ENCODE measurements around the gene RAB22A. TPM values are rescaled to one million over a fixed set of nuclear protein-coding genes. Genes with fewer than 3 reads are reported as not detected.

RAB22A gene
- total and polyA plus RNA-seq, 2 donors (not counting 3 experiments of a cell fraction or from before 2014, with no cell fraction given) = 8.6 to 16.3 TPM

DNA sequence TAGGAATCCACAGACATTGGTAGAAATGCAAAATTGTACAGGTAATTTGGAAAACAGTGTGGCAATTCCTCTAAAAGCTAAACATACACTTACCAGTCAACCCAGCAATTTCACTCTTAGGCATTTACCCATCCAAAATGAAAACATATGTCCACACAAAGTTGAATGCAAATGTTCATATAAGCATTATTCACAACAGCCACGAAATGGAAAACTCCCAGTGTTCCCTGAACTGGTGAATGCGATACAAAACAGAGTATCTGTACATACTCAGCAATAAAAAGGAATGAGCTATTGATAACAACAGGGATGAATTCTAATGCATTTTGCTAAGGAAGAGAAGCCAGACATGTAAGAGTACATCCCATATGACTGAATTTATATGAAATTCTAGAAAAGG is 32.4 kb upstream of the RAB22A start:
- Histone ChIP-seq H3K9ac (replicated peaks; ENCODE audit: extremely low read depth, insufficient read depth, low read length) (no peak overlapping the region), H3K36me3 (ENCODE audit: control insufficient read depth in 2 of 2, extremely low read depth in 1 of 2, insufficient read depth in 2 of 2, low read length in 2 of 2) (no peaks in the 10 kb centered on the region), H3K4me3 (replicated peaks in 1 of 3; ENCODE audit: insufficient read depth in 1 of 3, low read depth in 1 of 3, low read length in 3 of 3) (no peak overlapping the region), H4K20me1 (replicated peaks; ENCODE audit: control insufficient read depth, extremely low read depth, insufficient read depth, low read length) (no peaks in the 10 kb centered on the region), H3K79me2 (ENCODE audit: control insufficient read depth, insufficient read depth, low read length) (peaks cover 15% of the 10 kb centered on the region), H3K9me1 (replicated peaks; ENCODE audit: control insufficient read depth, extremely low read depth, insufficient read depth, low read length) (no peaks in the 10 kb centered on the region), H3K27me3 (ENCODE audit: control insufficient read depth in 2 of 2, insufficient read depth in 2 of 2, low read length in 2 of 2) (no peaks in the 10 kb centered on the region), H3K27ac (ENCODE audit: insufficient read depth, low read depth, low read length) (no peak overlapping the region), H3K4me1 (ENCODE audit: control insufficient read depth, extremely low read depth, insufficient read depth, low read length) (no peaks in the 10 kb centered on the region), H3K9me3 (replicated peaks; ENCODE audit: control insufficient read depth, insufficient read depth, low read length) (no peaks in the 10 kb centered on the region), H3K4me2 (ENCODE audit: insufficient read depth, low read length) (no peak overlapping the region), H2AFZ (ENCODE audit: low read depth, low read length) (no peak overlapping the region)
- FAIRE-seq (no peak), DNase-seq (ENCODE audit: low read depth, low spot score) (no peak)
- CTCF ChIA-PET = interaction anchor here (1.1 kb wide), 1 partner anchor 12 kb away, joined by 3 read pairs; no protein-coding TSS in a partner anchor
- POLR2A ChIA-PET = no interaction called here
- no peak for TF ChIP-seq POLR2AphosphoS5 (IDR thresholded peaks at IDR 0.05; ENCODE audit: insufficient read depth, low read depth, low read length)
- no peak for TF ChIP-seq FOS (IDR thresholded peaks at IDR 0.05; ENCODE audit: borderline replicate concordance, insufficient read depth, low read length)
- TF ChIP-seq, protein P1, sequence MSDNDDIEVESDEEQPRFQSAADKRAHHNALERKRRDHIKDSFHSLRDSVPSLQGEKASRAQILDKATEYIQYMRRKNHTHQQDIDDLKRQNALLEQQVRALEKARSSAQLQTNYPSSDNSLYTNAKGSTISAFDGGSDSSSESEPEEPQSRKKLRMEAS (IDR thresholded peaks at IDR 0.05; ENCODE audit: insufficient read depth, insufficient read length) = no peak
- TF ChIP-seq JUN (IDR thresholded peaks at IDR 0.05; ENCODE audit: borderline replicate concordance, insufficient read depth, insufficient read length, low read depth) = no peak
- TF ChIP-seq EZH2 (IDR thresholded peaks at IDR 0.05; ENCODE audit: borderline replicate concordance, low read depth, low read length, severe bottlenecking) = no peak
- no peak for TF ChIP-seq POLR2A (IDR thresholded peaks at IDR 0.05; ENCODE audit: low read depth, low read length)
- TF ChIP-seq, protein P2, sequence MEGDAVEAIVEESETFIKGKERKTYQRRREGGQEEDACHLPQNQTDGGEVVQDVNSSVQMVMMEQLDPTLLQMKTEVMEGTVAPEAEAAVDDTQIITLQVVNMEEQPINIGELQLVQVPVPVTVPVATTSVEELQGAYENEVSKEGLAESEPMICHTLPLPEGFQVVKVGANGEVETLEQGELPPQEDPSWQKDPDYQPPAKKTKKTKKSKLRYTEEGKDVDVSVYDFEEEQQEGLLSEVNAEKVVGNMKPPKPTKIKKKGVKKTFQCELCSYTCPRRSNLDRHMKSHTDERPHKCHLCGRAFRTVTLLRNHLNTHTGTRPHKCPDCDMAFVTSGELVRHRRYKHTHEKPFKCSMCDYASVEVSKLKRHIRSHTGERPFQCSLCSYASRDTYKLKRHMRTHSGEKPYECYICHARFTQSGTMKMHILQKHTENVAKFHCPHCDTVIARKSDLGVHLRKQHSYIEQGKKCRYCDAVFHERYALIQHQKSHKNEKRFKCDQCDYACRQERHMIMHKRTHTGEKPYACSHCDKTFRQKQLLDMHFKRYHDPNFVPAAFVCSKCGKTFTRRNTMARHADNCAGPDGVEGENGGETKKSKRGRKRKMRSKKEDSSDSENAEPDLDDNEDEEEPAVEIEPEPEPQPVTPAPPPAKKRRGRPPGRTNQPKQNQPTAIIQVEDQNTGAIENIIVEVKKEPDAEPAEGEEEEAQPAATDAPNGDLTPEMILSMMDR (IDR thresholded peaks at IDR 0.05; ENCODE audit: extremely low read depth in 1 of 2, insufficient read depth in 1 of 2, low read depth in 1 of 2, low read length in 2 of 2) = no peak
- TF ChIP-seq GATA2 (IDR thresholded peaks at IDR 0.05; ENCODE audit: insufficient read depth, insufficient read length, low read depth, low read length) = no peak
- TF ChIP-seq MYC (IDR thresholded peaks at IDR 0.05; ENCODE audit: low read depth, low read length) = no peak
- intact Hi-C loops (cut with micrococcal nuclease) (no loop called here), dilution Hi-C loops (cut with MboI; ENCODE audit: extremely low pct_ligation_motif_present, low sequenced_read_pairs) (no loop called here)
- BruUV-seq (replicated peaks) = no TSS peak
